OCI-LY3 (cell line): ENCODE measurements around the gene ATP10A.

Source experiments
- H2AFZ ChIP-seq: fragments of 200-600, 300-600 bp; shearing (Covaris generic); 2 replicates; pipeline ENCODE4 v1.6.0; 2014; ENCODE audit warnings: antibody characterized with exemption, low read depth, low read length
- H3K27ac ChIP-seq: fragments of 200-600, 300-600 bp; sonication (generic); 2 replicates; pipeline ENCODE4 v1.5.1; 2014; ENCODE audit warnings: mild to moderate bottlenecking, low read length, moderate library complexity, mixed read lengths
- H3K27me3 ChIP-seq: fragments of 200-600, 300-600 bp; sonication (generic); 2 replicates; pipeline ENCODE4 v1.6.1; 2014; ENCODE audit warnings: low read depth, low read length, mixed read lengths
- H3K36me3 ChIP-seq: fragments of 200-600, 300-600 bp; sonication (generic); replicated peaks from 2 replicates; pipeline ENCODE3; 2014; ENCODE audit warnings: low read depth, low read length, mixed read lengths
- H3K4me1 ChIP-seq: fragments of 300-600, 200-600 bp; sonication (generic); 2 replicates; pipeline ENCODE4 v1.6.1; 2014; ENCODE audit warnings: low read length, mixed read lengths
- H3K4me2 ChIP-seq: fragments of 200-600, 300-600 bp; sonication (generic); 2 replicates; pipeline ENCODE4 v1.6.1; 2014; ENCODE audit warnings: low read length, mixed read lengths
- H3K4me3 ChIP-seq: fragments of 300-600, 200-600 bp; sonication (generic); 2 replicates; pipeline ENCODE4 v1.5.1; 2014; ENCODE audit warnings: antibody characterized with exemption, mild to moderate bottlenecking, low read length, moderate library complexity
- H3K79me2 ChIP-seq: fragments of 300-600, 200-600 bp; shearing (Covaris generic); 2 replicates; pipeline ENCODE4 v1.6.1; 2014; ENCODE audit warnings: mild to moderate bottlenecking, low read length, mixed read lengths
- H3K9ac ChIP-seq: fragments of 300-600, 200-600 bp; shearing (Covaris generic); 2 replicates; pipeline ENCODE4 v1.6.0; 2014; ENCODE audit warnings: mild to moderate bottlenecking, low read length, moderate library complexity
- H3K9me3 ChIP-seq: fragments of 200-600, 300-600 bp; shearing (Covaris generic); 2 replicates; pipeline ENCODE4 v1.6.1; 2014; ENCODE audit warnings: low read length, mixed read lengths; ENCODE audit not compliant: insufficient read depth
- H4K20me1 ChIP-seq: fragments of 200-600, 300-600 bp; sonication (generic); 2 replicates; pipeline ENCODE4 v1.6.1; 2016; ENCODE audit warnings: low read length, mixed read lengths; ENCODE audit not compliant: insufficient read depth
- CTCF ChIP-seq: fragments of 200-600, 300-600 bp; sonication (generic); IDR thresholded peaks from 2 replicates; pipeline ENCODE4 v1.5.1; 2014; ENCODE audit warnings: antibody characterized with exemption, low read length, low read depth
- EZH2phosphoT487 ChIP-seq: fragments of 200-600 bp; shearing (Covaris generic); IDR thresholded peaks from 2 replicates; pipeline ENCODE4 v1.6.1; 2018; ENCODE audit warnings: antibody characterized with exemption, mixed run types, low read depth

The ATP10A gene

DNA sequence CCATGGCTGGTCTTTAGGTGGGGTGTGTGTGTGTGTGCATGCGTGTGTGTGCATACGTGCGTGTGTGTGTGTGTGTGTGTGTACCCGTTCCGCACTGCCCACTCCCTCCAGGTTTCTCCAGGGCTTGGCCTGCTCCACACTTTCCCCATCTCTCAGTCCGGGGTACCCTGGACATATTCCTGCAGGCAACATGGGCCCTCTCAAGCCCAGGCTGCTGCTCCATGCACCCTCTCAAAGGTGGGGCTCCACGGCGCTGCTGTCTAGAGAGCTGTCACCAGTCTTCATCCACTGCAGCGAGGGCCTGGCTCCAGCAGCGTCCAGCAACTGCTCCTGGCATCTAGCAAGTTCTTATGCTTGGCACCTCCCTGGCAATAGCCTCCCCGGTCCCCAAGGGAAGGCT lies 86.1 kb downstream of the ATP10A start:
- Histone ChIP-seq H3K27ac (no peak overlapping the region), H3K4me2 (no peak overlapping the region), H2AFZ (no peak overlapping the region), H3K4me1 (peaks cover 7% of the 10 kb centered on the region; the same call in 1 of the 2 replicates), H4K20me1 (no peaks in the 10 kb centered on the region), H3K36me3 (no peaks in the 10 kb centered on the region), H3K4me3 (no peak overlapping the region), H3K9me3 (no peaks in the 10 kb centered on the region), H3K27me3 (no peaks in the 10 kb centered on the region), H3K9ac (no peak overlapping the region), H3K79me2 (no peaks in the 10 kb centered on the region)
- no peak for TF ChIP-seq EZH2phosphoT487
- no peak for TF ChIP-seq CTCF

GRCh38 chr15:25776071-25776746 lies 86.9 kb downstream of the ATP10A start:
- Histone ChIP-seq H2AFZ (no peak overlapping the region), H3K9ac (no peak overlapping the region), H3K27ac (no peak overlapping the region), H3K9me3 (no peaks in the 10 kb centered on the region), H4K20me1 (no peaks in the 10 kb centered on the region), H3K4me2 (no peak overlapping the region), H3K79me2 (no peaks in the 10 kb centered on the region), H3K27me3 (no peaks in the 10 kb centered on the region), H3K4me3 (no peak overlapping the region), H3K4me1 (peaks cover 7% of the 10 kb centered on the region; the same call in 1 of the 2 replicates), H3K36me3 (no peaks in the 10 kb centered on the region)
- TF ChIP-seq EZH2phosphoT487 (no peak), CTCF (no peak)

DNA sequence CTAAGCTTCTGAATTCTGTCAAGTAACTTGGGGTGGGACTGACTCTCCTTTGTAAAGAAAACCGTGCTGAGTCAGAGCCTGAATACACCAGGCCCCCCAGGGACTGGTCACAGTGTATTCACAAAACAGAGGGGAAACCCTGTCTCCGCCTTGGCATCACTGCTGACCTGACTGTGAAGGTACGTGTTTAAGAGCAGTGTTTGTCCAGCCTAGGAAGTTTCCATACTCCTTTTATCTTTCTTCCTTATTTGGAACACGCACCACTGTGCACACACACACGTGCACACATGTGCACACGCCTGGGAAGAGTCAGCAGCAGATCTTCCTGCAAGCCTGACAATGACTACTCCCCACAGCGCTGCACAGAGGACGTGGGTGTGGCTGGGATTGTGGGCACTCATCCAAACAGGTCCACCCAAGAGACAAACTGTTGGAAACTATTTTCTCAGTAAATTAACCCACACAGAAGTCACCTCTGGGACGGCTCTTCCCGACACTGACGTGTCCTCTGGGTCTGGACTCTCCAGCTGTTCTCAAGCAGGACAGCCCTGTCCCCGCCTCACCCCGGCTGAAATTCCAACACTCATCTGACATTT lies 87.7 kb downstream of the ATP10A start:
- H3K9me3 ChIP-seq = no peaks in the 10 kb centered on the region
- H4K20me1 ChIP-seq = no peaks in the 10 kb centered on the region
- H3K27ac ChIP-seq = no peak overlapping the region
- TF ChIP-seq EZH2phosphoT487 = no peak
- no peak for TF ChIP-seq CTCF
- no peak overlapping the region for H3K9ac ChIP-seq
- H3K36me3 ChIP-seq = no peaks in the 10 kb centered on the region
- H3K4me3 ChIP-seq = no peak overlapping the region
- H2AFZ ChIP-seq = no peak overlapping the region
- no peaks in the 10 kb centered on the region for H3K79me2 ChIP-seq
- H3K4me2 ChIP-seq = no peak overlapping the region
- peaks cover 7% of the 10 kb centered on the region; the same call in 1 of the 2 replicates for H3K4me1 ChIP-seq
- H3K27me3 ChIP-seq = no peaks in the 10 kb centered on the region

GRCh38 chr15:25774871-25775270 lies 88.3 kb downstream of the ATP10A start:
- H3K27me3 ChIP-seq = no peaks in the 10 kb centered on the region
- H2AFZ ChIP-seq = no peak overlapping the region
- no peak for TF ChIP-seq CTCF
- TF ChIP-seq EZH2phosphoT487 = no peak
- H3K4me2 ChIP-seq = no peak overlapping the region
- H3K4me3 ChIP-seq = no peak overlapping the region
- no peak overlapping the region for H3K27ac ChIP-seq
- H4K20me1 ChIP-seq = no peaks in the 10 kb centered on the region
- no peak overlapping the region for H3K9ac ChIP-seq
- no peaks in the 10 kb centered on the region for H3K36me3 ChIP-seq
- no peaks in the 10 kb centered on the region for H3K9me3 ChIP-seq
- H3K4me1 ChIP-seq = peaks cover 7% of the 10 kb centered on the region; the same call in 1 of the 2 replicates
- no peaks in the 10 kb centered on the region for H3K79me2 ChIP-seq
